Gastrocnemius medialis (tissue), 4 donors: ENCODE results near the gene PLCB1.

Source experiments
- CTCF ChIP-seq, 5 experiments: fragments of 450-650 bp in 3 of 5; fragments of 200-600 bp in 2 of 5; sonication (generic) in 2 of 5; IDR thresholded peaks in 4 of 5; conservative IDR thresholded peaks in 1 of 5; 1 replicate in 4 of 5; 2 replicates in 1 of 5; pipeline ENCODE4 v1.5.1; 2016 to 2019; ENCODE audit warnings: antibody characterized with exemption in 5 of 5, mild to moderate bottlenecking in 3 of 5, moderate library complexity in 3 of 5
- POLR2A ChIP-seq, 2 donors: fragments of 450-650 bp; IDR thresholded peaks; one replicate each; pipeline ENCODE4 v1.6.1; 2017; ENCODE audit warnings: antibody characterized with exemption in 2 of 2, mild to moderate bottlenecking in 2 of 2, moderate library complexity in 2 of 2

GRCh38 chr20:8798505-8798904, 666.4 kb downstream of the PLCB1 start:
- TF ChIP-seq CTCF (IDR thresholded peaks at IDR 0.05 in 4 of 5, conservative IDR thresholded peaks at IDR 0.05 in 1 of 5) (no peak), POLR2A (IDR thresholded peaks at IDR 0.05) (no peak)
